G401 (cell line): ENCODE results near the gene RDH13. TPM values are rescaled to one million over a fixed set of nuclear protein-coding genes. Genes with fewer than 3 reads are reported as not detected.
"Not testable (repeated sequence)": the region's sequence is repeated elsewhere in the genome, so short reads cannot be mapped to it uniquely, and the experiment has no call there.

Experiments used
- DNase-seq: peaks from one replicate; pipeline ENCODE4 v3.0.0-alpha.2; 2015; ENCODE audit warnings: low spot score
- in situ Hi-C: cut with HindIII; loops from 2 replicates; pipeline ENCODE4 v1.10.0; 2016; ENCODE audit warnings: low sequenced_read_pairs, mixed read lengths
- total RNA-seq: library from RNA; depleted of rRNA; stranded (reverse); fragments of >200 nt; shearing (Covaris generic); gene quantifications from 2 replicates; pipeline ENCODE4 v1.2.3, GENCODE V29; 2014; rRNA removed

Gene RDH13, protein sequence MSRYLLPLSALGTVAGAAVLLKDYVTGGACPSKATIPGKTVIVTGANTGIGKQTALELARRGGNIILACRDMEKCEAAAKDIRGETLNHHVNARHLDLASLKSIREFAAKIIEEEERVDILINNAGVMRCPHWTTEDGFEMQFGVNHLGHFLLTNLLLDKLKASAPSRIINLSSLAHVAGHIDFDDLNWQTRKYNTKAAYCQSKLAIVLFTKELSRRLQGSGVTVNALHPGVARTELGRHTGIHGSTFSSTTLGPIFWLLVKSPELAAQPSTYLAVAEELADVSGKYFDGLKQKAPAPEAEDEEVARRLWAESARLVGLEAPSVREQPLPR
- 31.4 and 38.9 TPM in 2 replicates for total RNA-seq

- DNase-seq = peak; percentile 96
- in situ Hi-C loops = no loop called here
Measured at GRCh38 chr19:55062735-55063491, at the start of gene RDH13. Gene RDH13 (minus strand): TSS chr19:55063148. CDS start chr19:55063032, 116 bp downstream.

DNA sequence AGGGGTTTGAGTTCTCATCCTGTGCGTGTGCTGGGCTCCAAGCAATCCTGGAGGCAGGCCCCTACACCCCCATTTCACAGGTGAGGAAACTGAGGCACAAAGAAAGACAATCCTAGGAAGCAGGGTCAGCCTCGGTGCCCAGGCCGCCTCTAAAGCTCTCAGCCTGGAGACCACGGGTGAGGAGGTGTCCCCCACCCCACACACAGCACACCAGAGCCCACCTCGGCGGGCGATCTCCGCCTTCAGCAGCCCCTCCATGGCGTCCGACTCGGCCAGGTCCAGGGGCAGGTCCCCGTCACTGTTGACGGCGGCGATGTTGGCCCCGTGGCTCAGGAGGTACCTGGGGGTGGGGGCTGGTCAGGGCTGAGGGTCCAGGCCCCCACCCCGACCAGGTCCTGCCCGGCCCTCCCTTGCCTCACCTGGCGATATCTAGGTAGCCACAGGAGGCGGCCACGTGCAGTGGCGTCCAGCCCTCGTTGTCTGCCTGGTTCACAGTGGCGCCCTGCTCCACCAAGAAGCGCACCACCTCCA, 49.4 kb upstream of the RDH13 start:
- DNase-seq = no peak

GRCh38 chr19:55111238-55111831, 48.4 kb upstream of the RDH13 start:
- DNase-seq = no peak
- in situ Hi-C loops = loop anchor here (10.0 kb wide), 1 partner anchor 63 kb away; no protein-coding TSS in a partner anchor

More for the DNA sequence above, 49.4 kb upstream of the RDH13 start:
- in situ Hi-C loops = loop anchor here (10.0 kb wide), 1 partner anchor 62 kb away; no protein-coding TSS in a partner anchor

GRCh38 chr19:55109527-55110291, 46.8 kb upstream of the RDH13 start:
- in situ Hi-C loops = loop anchor here (10.0 kb wide), 1 partner anchor 65 kb away; no protein-coding TSS in a partner anchor
- no peak for DNase-seq

DNA sequence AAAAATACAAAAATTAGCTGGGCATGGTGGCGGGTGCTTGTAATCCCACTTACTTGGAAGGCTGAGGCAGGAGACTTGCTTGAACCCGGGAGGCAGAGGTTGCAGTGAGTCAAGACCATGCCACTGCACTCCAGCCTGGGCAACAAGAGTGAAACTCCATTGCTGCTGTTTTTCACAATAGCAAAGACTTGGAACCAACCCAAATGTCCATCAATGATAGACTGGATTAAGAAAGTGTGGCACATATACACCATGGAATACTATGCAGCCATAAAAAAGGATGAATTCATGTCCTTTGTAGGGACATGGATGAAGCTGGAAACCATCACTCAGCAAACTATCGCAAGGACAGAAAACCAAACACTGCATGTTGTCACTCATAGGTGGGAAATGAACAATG, 44.3 kb upstream of the RDH13 start:
- DNase-seq, in situ Hi-C loops: not testable (repeated sequence)

- DNase-seq = no peak
- in situ Hi-C loops = no loop called here
Measured at GRCh38 chr19:55106591-55106990, 43.6 kb upstream of the RDH13 start.

- in situ Hi-C loops = no loop called here
- no peak for DNase-seq
Measured at GRCh38 chr19:55105237-55105636, 42.3 kb upstream of the RDH13 start.

GRCh38 chr19:55103190-55103589, 40.2 kb upstream of the RDH13 start:
- DNase-seq = no peak
- in situ Hi-C loops = no loop called here

GRCh38 chr19:55101261-55101660, 38.3 kb upstream of the RDH13 start:
- no peak for DNase-seq
- in situ Hi-C loops = no loop called here

- in situ Hi-C loops = no loop called here
- no peak for DNase-seq
Measured at GRCh38 chr19:55099557-55100506, 36.9 kb upstream of the RDH13 start.

DNA sequence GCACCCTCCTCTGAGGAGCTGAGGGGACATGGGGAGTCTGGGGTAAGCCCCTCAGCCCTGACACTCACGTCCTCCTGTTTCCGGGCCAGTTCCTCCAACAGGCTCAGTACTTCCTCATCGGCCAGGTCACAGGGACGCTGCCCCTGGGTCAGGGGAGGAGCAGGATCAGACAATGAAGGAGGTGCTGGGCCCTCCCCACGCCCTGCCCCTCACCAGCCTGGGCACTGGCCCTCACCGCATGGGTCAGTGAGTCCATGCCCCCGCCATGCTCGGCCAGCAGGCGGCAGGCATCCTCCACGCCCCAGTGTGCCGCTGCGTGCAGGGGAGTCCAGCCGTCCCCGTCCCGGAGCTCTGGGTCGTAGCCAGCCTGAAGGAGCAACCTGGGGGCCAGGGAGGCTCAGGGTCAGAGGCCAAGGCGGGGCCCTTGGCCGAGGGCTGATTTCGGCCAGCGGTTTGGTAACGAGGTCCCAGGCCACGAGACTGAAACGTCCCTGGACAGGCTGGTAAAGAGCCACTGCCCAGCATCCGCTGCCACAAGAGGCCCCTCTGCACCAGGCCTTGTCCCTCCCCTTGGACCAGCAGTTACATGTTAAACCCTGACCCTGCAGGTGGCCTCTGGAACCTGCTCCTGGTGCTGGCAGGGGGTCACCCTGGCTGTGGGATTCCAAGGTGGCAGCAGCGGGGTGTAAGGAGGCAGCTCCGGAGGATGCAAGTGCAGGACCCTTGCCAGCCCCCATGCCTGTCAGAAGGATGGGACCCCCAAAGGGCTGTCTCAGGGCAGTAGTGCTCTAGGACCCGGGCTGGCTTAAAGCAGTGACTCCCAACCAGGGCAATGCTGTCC, 36.0 kb upstream of the RDH13 start:
- no peak for DNase-seq
- in situ Hi-C loops = no loop called here

- DNase-seq = no peak
- in situ Hi-C loops = no loop called here
Measured at GRCh38 chr19:55097864-55098715, 35.1 kb upstream of the RDH13 start.

- in situ Hi-C loops = no loop called here
- DNase-seq = no peak
Measured at GRCh38 chr19:55096061-55096701, 33.2 kb upstream of the RDH13 start.

GRCh38 chr19:55095260-55096060, 32.5 kb upstream of the RDH13 start:
- DNase-seq = peak; percentile 41
- in situ Hi-C loops = no loop called here
